ENCODE results near the gene RABL6.
"Not testable (repeated sequence)": the region's sequence is repeated elsewhere in the genome, so short reads cannot be mapped to it uniquely, and the experiment has no call there.

The RABL6 gene

DNA sequence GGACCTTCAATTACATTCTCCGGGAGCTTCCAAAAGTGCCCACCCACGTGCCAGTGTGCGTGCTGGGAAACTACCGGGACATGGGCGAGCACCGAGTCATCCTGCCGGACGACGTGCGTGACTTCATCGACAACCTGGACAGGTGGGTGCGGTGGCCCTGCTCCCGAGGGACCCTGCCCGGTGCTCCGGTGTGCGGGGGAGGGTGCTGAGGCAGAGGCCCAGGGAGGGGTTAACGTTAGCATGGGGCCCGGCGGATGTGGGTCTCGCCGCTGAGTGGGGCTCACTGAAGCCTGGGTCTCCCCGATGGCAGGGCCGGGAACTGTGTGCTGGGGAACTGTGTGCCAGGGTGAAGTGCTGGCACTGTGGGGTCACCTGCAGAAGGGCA lies 24.0 kb downstream of the RABL6 start:
- ATAC-seq, result no peak
- TF ChIP-seq, protein P1, sequence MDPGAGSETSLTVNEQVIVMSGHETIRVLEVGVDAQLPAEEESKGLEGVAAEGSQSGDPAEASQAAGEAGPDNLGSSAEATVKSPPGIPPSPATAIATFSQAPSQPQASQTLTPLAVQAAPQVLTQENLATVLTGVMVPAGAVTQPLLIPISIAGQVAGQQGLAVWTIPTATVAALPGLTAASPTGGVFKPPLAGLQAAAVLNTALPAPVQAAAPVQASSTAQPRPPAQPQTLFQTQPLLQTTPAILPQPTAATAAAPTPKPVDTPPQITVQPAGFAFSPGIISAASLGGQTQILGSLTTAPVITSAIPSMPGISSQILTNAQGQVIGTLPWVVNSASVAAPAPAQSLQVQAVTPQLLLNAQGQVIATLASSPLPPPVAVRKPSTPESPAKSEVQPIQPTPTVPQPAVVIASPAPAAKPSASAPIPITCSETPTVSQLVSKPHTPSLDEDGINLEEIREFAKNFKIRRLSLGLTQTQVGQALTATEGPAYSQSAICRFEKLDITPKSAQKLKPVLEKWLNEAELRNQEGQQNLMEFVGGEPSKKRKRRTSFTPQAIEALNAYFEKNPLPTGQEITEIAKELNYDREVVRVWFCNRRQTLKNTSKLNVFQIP (CRISPR knock-in tag; IDR thresholded peaks at IDR 0.05; ENCODE audit: borderline replicate concordance, low read depth), result no peak
- TF ChIP-seq, protein P2, sequence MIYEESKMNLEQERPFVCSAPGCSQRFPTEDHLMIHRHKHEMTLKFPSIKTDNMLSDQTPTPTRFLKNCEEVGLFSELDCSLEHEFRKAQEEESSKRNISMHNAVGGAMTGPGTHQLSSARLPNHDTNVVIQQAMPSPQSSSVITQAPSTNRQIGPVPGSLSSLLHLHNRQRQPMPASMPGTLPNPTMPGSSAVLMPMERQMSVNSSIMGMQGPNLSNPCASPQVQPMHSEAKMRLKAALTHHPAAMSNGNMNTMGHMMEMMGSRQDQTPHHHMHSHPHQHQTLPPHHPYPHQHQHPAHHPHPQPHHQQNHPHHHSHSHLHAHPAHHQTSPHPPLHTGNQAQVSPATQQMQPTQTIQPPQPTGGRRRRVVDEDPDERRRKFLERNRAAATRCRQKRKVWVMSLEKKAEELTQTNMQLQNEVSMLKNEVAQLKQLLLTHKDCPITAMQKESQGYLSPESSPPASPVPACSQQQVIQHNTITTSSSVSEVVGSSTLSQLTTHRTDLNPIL (CRISPR knock-in tag; IDR thresholded peaks at IDR 0.05; ENCODE audit: low read depth), result no peak
- TF ChIP-seq ZC3H10 (CRISPR knock-in tag; IDR thresholded peaks at IDR 0.05) (no peak), TCF4 (CRISPR knock-in tag; IDR thresholded peaks at IDR 0.05; ENCODE audit: borderline replicate concordance) (no peak), ZFP30 (CRISPR knock-in tag; IDR thresholded peaks at IDR 0.05) (no peak), SNAI2 (CRISPR knock-in tag; IDR thresholded peaks at IDR 0.05) (no peak), ZNF565 (CRISPR knock-in tag; conservative IDR thresholded peaks at IDR 0.05; ENCODE audit: low read depth) (no peak), ZNF70 (CRISPR knock-in tag; IDR thresholded peaks at IDR 0.05) (no peak), OSR1 (CRISPR knock-in tag; IDR thresholded peaks at IDR 0.05) (no peak), TOX (CRISPR knock-in tag; IDR thresholded peaks at IDR 0.05; ENCODE audit: borderline replicate concordance) (no peak), PPARA (CRISPR knock-in tag; IDR thresholded peaks at IDR 0.05; ENCODE audit: borderline replicate concordance) (no peak)
- TF ChIP-seq, protein P3, sequence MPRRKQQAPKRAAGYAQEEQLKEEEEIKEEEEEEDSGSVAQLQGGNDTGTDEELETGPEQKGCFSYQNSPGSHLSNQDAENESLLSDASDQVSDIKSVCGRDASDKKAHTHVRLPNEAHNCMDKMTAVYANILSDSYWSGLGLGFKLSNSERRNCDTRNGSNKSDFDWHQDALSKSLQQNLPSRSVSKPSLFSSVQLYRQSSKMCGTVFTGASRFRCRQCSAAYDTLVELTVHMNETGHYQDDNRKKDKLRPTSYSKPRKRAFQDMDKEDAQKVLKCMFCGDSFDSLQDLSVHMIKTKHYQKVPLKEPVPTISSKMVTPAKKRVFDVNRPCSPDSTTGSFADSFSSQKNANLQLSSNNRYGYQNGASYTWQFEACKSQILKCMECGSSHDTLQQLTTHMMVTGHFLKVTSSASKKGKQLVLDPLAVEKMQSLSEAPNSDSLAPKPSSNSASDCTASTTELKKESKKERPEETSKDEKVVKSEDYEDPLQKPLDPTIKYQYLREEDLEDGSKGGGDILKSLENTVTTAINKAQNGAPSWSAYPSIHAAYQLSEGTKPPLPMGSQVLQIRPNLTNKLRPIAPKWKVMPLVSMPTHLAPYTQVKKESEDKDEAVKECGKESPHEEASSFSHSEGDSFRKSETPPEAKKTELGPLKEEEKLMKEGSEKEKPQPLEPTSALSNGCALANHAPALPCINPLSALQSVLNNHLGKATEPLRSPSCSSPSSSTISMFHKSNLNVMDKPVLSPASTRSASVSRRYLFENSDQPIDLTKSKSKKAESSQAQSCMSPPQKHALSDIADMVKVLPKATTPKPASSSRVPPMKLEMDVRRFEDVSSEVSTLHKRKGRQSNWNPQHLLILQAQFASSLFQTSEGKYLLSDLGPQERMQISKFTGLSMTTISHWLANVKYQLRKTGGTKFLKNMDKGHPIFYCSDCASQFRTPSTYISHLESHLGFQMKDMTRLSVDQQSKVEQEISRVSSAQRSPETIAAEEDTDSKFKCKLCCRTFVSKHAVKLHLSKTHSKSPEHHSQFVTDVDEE (CRISPR knock-in tag; IDR thresholded peaks at IDR 0.05), result no peak

DNA sequence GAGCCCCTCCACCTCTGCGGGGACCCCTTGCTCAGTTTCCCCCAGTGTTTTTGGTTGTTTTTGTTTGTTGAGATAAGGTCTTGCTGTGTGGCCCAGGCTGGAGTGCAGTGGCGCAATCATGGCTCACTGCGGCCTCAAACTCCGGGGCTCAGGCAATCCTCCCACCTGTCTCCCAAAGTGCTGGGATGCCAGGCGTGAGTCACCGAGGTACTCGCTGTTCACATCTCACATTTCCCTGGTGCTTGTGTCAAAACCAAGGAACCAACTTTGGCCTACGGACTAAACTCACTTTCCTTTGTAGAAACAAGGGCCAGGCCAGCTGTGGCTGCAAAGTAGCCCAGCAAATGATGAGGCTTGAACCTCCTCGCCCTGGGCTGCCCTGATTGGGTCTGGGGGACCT lies 24.8 kb downstream of the RABL6 start:
- no peak for TF ChIP-seq ZC3H10 (CRISPR knock-in tag; IDR thresholded peaks at IDR 0.05)
- no peak for TF ChIP-seq TCF4 (CRISPR knock-in tag; IDR thresholded peaks at IDR 0.05; ENCODE audit: borderline replicate concordance)
- TF ChIP-seq OSR1 (CRISPR knock-in tag; IDR thresholded peaks at IDR 0.05), result no peak
- TF ChIP-seq, protein P4, sequence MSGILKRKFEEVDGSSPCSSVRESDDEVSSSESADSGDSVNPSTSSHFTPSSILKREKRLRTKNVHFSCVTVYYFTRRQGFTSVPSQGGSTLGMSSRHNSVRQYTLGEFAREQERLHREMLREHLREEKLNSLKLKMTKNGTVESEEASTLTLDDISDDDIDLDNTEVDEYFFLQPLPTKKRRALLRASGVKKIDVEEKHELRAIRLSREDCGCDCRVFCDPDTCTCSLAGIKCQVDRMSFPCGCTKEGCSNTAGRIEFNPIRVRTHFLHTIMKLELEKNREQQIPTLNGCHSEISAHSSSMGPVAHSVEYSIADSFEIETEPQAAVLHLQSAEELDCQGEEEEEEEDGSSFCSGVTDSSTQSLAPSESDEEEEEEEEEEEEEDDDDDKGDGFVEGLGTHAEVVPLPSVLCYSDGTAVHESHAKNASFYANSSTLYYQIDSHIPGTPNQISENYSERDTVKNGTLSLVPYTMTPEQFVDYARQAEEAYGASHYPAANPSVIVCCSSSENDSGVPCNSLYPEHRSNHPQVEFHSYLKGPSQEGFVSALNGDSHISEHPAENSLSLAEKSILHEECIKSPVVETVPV (CRISPR knock-in tag; IDR thresholded peaks at IDR 0.05), result no peak
- no peak for TF ChIP-seq ZFP3 (CRISPR knock-in tag; IDR thresholded peaks at IDR 0.05)
- TF ChIP-seq PPARA (CRISPR knock-in tag; IDR thresholded peaks at IDR 0.05; ENCODE audit: borderline replicate concordance), result no peak
- no peak for TF ChIP-seq RARB (CRISPR knock-in tag; IDR thresholded peaks at IDR 0.05)
- no peak for TF ChIP-seq ZNF70 (CRISPR knock-in tag; IDR thresholded peaks at IDR 0.05)
- TF ChIP-seq BACH2 (CRISPR knock-in tag; IDR thresholded peaks at IDR 0.05; ENCODE audit: borderline replicate concordance), result no peak
- TF ChIP-seq CSDC2 (CRISPR knock-in tag; IDR thresholded peaks at IDR 0.05), result no peak
- TF ChIP-seq, protein P5, sequence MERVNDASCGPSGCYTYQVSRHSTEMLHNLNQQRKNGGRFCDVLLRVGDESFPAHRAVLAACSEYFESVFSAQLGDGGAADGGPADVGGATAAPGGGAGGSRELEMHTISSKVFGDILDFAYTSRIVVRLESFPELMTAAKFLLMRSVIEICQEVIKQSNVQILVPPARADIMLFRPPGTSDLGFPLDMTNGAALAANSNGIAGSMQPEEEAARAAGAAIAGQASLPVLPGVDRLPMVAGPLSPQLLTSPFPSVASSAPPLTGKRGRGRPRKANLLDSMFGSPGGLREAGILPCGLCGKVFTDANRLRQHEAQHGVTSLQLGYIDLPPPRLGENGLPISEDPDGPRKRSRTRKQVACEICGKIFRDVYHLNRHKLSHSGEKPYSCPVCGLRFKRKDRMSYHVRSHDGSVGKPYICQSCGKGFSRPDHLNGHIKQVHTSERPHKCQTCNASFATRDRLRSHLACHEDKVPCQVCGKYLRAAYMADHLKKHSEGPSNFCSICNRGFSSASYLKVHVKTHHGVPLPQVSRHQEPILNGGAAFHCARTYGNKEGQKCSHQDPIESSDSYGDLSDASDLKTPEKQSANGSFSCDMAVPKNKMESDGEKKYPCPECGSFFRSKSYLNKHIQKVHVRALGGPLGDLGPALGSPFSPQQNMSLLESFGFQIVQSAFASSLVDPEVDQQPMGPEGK (CRISPR knock-in tag; IDR thresholded peaks at IDR 0.05; ENCODE audit: borderline replicate concordance), result no peak
- TF ChIP-seq, protein P3 (CRISPR knock-in tag; IDR thresholded peaks at IDR 0.05), result no peak
- no peak for TF ChIP-seq ESRRG (CRISPR knock-in tag; IDR thresholded peaks at IDR 0.05)
- no peak for TF ChIP-seq SNAI2 (CRISPR knock-in tag; IDR thresholded peaks at IDR 0.05)
- no peak for TF ChIP-seq ARNTL (CRISPR knock-in tag; IDR thresholded peaks at IDR 0.05; ENCODE audit: borderline replicate concordance, low read depth)
- TF ChIP-seq GLIS3 (CRISPR knock-in tag; IDR thresholded peaks at IDR 0.05), result no peak
- no peak for TF ChIP-seq ZNF565 (CRISPR knock-in tag; conservative IDR thresholded peaks at IDR 0.05; ENCODE audit: low read depth)
- no peak for TF ChIP-seq ISL1 (CRISPR knock-in tag; IDR thresholded peaks at IDR 0.05)
- no peak for TF ChIP-seq ZFP30 (CRISPR knock-in tag; IDR thresholded peaks at IDR 0.05)
- TF ChIP-seq ZNF8 (CRISPR knock-in tag; IDR thresholded peaks at IDR 0.05), result no peak
- no peak for ATAC-seq

DNA sequence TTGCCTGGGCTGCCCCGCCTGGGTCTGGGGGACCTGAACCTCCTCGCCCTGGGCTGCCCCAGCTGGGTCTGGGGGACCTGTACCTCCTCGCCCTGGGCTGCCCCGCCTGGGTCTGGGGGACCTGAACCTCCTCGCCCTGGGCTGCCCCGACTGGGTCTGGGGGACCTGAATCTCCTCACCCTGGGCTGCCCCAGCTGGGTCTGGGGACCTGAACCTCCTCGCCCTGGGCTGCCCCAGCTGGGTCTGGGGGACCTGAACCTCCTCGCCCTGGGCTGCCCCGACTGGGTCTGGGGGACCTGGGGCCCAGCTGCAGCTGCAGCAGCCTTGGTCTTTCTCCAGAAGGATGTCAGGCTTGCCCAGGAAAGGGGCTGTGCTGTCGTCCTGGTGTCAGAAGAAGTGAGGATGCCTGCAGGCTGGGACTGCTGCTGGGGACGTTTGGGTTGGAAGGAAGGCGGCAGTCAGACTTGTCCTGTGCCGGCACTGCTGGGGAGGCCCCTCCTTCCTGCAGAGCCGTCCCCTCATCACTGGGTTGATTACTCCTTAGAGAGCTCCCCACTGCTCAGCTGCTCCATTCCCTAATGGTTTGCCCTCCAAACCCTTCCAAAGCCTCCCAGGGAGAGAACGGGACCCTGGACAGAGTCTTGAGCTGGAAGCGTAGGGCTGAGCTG lies 25.8 kb downstream of the RABL6 start:
- ATAC-seq, result not testable (repeated sequence)

Measured in SK-N-SH treated with all-trans-retinoic acid at 6 μM for 48 hours (cell line).